HepG2 (cell line): ENCODE data around the gene STX10. TPM values are rescaled to one million over a fixed set of nuclear protein-coding genes. Genes with fewer than 3 reads are reported as not detected.

Experiments
- ARID5B ChIP-seq: IDR thresholded peaks from 2 replicates; pipeline ENCODE4 v1.4.0; 2020; ENCODE audit warnings: mild to moderate bottlenecking, missing genetic modification reagents
- GMEB1 ChIP-seq: sonication (generic); formaldehyde crosslinking; IDR thresholded peaks from 2 replicates; pipeline ENCODE4 v1.5.1; 2020; ENCODE audit warnings: missing genetic modification reagents, mild to moderate bottlenecking, borderline replicate concordance
- USF2 ChIP-seq, 2 experiments: sonication (generic) in 1 of 2; formaldehyde crosslinking in 1 of 2; IDR thresholded peaks; 2 replicates each; pipeline versions ENCODE4 v1.5.1 to v1.6.1; 2011 to 2020; ENCODE audit warnings: borderline replicate concordance in 1 of 2, low read depth in 1 of 2, low read length in 1 of 2, mild to moderate bottlenecking in 1 of 2, missing genetic modification reagents in 1 of 2, moderate library complexity in 1 of 2
- ZKSCAN5 ChIP-seq: sonication (generic); formaldehyde crosslinking; IDR thresholded peaks from 2 replicates; pipeline ENCODE4 v1.5.1; 2020; ENCODE audit warnings: mild to moderate bottlenecking, missing genetic modification reagents
- ZNF512 ChIP-seq: sonication (generic); formaldehyde crosslinking; IDR thresholded peaks from 2 replicates; pipeline ENCODE4 v1.4.0; 2020; ENCODE audit warnings: mild to moderate bottlenecking, missing genetic modification reagents
- ZNF512B ChIP-seq: sonication (generic); formaldehyde crosslinking; IDR thresholded peaks from 2 replicates; pipeline ENCODE4 v1.5.1; 2020; ENCODE audit warnings: missing genetic modification reagents, mild to moderate bottlenecking, borderline replicate concordance
- ZSCAN22 ChIP-seq: sonication (generic); formaldehyde crosslinking; IDR thresholded peaks from 2 replicates; pipeline ENCODE4 v1.4.0; 2020; ENCODE audit warnings: mild to moderate bottlenecking, missing genetic modification reagents
- polyA plus RNA-seq, 8 experiments: library from polyadenylated mRNA; depleted of rRNA in 3 of 8; stranded (reverse) in 7 of 8; unstranded in 1 of 8; fragments of >200 nt; fragmentation: Illumina TruSeq in 4 of 8; extraction: Trizol in 4 of 8; gene quantifications; 2 replicates each; pipeline versions ENCODE4 v1.2.1 to v1.2.3, GENCODE V29; 2011 to 2016; ENCODE audit warnings: low read depth in 4 of 8, missing spikeins in 1 of 8, mixed read lengths in 1 of 8; ENCODE audit not compliant: insufficient read depth in 1 of 8
- total RNA-seq, 5 experiments: library from RNA; depleted of rRNA; stranded (reverse); fragments of >200 nt; fragmentation: Illumina TruSeq; extraction: Trizol; gene quantifications; 2 replicates each; pipeline ENCODE4 v1.2.3, GENCODE V29; 2016; ENCODE audit warnings: low read depth in 1 of 5
- TF ChIP-seq, protein P1 (sequence below): sonication (generic); formaldehyde crosslinking; conservative IDR thresholded peaks from 2 replicates; pipeline ENCODE4 v1.8.0; 2022; ENCODE audit warnings: low read depth, missing genetic modification reagents

Gene STX10
- total and polyA plus RNA-seq, 2 of the 13 experiments (the other 11 are each of a cell fraction or from before 2014, with no cell fraction given), result 47.9 to 66.4 TPM

GRCh38 chr19:13102666-13103580 lies 47.3 kb downstream of the STX10 start, which contains the start of gene LYL1 (continued):
- TF ChIP-seq ARID5B (CRISPR knock-in tag) (no peak), ZSCAN22 (CRISPR knock-in tag) (no peak), ZNF512B (no peak), GMEB1 (CRISPR knock-in tag) (no peak), ZKSCAN5 (no peak), ZNF512 (CRISPR knock-in tag) (no peak), USF2 (IDR thresholded peaks at IDR 0.05; ENCODE audit: low read depth, low read length) (no peak), USF2 (CRISPR knock-in tag; IDR thresholded peaks at IDR 0.05; ENCODE audit: borderline replicate concordance) (no peak)
- TF ChIP-seq, protein P1, sequence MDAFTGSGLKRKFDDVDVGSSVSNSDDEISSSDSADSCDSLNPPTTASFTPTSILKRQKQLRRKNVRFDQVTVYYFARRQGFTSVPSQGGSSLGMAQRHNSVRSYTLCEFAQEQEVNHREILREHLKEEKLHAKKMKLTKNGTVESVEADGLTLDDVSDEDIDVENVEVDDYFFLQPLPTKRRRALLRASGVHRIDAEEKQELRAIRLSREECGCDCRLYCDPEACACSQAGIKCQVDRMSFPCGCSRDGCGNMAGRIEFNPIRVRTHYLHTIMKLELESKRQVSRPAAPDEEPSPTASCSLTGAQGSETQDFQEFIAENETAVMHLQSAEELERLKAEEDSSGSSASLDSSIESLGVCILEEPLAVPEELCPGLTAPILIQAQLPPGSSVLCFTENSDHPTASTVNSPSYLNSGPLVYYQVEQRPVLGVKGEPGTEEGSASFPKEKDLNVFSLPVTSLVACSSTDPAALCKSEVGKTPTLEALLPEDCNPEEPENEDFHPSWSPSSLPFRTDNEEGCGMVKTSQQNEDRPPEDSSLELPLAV (CRISPR knock-in tag), result no peak
